ENCODE results near the gene ZBTB24.
"Not testable (repeated sequence)": the region's sequence is repeated elsewhere in the genome, so short reads cannot be mapped to it uniquely, and the experiment has no call there.

The ZBTB24 gene

DNA sequence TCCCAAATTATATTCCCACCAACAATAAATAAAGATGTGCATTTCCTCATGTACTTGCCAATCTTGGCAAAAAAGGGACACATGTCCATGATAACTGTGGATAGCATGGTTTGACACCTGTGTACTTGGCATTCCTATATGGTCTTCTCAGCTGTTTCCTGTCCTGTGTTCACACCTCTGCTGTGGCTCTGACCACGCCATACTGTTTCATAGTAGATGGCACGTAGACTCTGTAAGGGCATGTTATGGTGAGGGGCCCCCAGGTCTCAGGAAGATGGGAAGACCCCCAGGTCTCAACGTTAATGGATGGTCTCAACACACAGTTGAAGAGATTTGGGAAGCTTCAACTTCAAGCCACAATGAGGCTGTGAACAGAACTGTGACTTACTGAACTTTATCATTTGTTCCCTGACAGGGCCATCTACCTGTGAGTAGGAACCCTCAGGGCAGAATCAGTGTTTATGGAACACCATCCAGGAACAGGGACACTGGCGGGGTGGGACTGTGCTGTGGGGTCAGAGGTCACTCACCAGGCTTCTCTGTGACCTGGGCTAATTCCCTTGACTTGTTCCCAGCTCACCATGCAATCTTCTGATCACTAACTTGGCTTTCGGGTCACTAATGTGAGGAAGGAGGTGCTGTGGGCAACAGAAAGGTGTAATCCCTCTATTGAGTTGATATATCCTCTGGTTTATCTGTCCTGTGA is 11.8 kb downstream of the ZBTB24 start:
- no peak for DNase-seq (ENCODE audit: low read depth in 2 of 2)

DNA sequence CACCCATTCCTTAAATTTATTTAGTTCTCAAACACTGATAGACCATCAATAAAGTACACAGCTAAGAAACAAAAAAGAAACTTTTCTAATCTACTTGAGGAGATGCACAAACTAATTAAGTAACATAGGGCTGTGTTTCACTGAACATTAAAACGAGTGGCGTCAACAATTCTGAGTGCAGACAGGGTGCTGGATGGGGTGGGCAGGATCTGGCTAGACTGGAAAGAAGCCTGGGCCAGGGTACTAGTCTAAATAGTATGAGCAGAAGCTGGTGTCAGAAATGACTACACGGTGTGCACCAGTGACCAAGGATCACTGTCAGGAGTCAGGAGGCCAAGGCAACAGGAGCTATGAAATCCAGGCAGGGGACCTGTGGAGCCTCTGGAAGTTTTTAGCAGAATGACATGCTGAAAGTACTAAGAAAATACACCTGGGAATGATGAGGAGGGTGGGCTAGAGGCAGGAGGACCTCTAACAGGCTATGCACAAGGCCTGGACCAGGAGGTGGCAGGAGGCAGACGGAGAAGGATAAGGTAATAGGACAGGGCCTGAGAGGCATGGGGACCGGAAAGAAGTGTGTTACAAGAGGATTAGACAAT is 13.3 kb downstream of the ZBTB24 start:
- no peak for DNase-seq (ENCODE audit: low read depth in 2 of 2)

DNA sequence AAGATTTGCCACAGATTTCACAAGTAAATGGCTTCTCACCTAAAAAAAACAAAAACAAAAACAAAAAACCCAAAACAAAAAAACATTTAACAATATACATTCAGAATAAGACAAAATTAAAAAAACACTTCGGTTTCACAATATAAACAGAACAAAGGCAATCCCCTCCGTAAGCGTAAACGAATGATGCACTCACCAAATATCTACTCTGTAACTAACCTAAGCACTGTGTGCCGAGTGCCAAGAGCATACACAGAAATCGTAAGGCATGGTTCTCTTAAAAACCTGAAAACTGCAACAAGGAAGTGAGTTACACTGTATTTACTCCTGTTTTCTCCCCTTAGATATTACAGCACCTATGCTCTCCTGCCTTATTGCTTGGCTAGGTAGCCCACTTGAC is 15.3 kb downstream of the ZBTB24 start:
- DNase-seq (ENCODE audit: low read depth in 2 of 2), result no peak

DNA sequence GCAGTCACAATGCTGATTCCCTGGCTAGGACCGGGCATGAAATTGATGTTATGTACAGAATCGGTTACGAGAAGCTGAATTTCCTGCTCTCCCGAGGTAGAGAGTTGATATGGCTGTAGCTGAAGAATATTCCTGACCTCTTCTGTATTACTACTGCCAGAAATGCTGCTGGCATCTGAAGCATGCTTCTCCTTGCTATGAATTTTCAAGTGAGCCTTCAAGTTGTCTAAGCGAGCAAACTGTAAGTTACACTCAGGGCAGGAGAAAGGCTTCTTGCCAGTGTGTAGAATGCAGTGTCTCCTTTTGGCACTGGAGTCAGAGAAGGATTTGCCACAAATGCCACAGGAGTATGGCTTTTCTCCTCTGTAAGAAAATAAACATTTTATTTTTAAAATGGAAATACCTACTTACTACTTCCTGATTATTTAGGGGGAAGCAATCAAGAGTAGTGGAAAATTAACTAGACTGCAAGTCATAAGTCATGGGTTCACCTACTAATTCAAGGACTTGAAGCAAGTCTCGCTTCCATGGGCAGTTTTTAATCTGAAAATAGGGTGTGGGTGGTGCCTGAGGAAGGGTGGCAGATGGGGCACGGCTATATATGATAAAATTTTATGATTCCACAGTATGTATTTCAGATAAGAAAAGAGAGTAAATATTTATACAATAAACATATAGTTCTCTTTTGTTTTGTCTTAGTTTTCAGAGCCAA is 16.7 kb downstream of the ZBTB24 start:
- no peak for DNase-seq (ENCODE audit: low read depth in 2 of 2)

DNA sequence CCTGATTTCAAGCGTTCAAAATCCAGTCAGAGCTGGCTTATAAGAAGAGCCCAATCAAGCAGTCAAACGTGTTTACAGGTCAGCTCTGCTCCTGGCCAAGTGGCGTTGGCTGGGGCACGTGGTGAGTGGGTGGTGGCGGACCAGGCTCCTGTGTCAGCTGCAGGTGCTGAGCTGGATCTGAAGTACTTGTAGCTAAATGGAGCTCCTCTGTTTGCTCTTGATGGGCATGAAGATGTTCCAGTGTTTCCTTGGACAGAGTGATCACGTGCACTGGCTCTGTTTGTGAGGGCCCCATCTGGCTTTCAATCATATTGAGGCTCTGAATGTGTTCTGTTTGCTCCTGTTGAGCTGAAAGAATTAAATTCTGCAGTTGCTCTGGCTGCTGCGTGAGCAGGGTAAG is 17.2 kb downstream of the ZBTB24 start:
- DNase-seq (ENCODE audit: low read depth in 2 of 2), result no peak

DNA sequence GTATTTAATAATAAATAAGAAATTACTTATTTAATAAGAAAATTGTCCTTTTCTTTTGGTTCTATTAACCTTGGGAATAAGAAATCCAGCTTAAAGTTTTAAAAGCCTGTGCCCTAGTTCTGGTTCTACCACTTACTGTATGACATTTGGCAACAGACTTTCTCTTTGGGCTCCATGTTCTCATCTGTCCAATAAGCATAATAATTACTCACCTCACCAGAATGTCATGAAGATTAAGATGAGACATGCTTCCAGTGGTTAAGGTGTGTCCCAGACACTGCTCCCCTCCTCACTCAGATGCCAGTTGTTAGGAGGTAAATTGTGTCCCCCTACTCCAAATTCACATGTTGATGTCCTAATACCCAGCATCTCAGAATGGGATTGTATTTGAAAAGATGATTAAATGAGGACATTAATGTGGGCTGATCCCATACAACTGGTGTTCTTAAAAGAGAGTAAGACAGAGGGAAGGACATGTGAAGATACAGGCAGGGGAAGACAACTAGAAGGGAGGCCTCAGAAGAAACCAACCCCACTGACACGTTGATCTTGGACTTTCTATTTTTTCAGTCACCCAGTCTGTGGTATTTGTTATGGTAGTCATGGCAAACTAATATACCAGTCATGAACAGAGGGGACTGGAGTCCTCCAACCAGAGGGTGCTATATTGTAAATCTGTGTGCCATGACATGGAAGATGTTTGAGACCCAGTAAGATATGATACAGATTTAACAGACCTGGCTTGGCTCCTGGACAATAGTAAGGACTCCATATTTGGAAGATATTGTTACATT is 21.1 kb downstream of the ZBTB24 start:
- DNase-seq (ENCODE audit: low read depth in 2 of 2), result no peak

DNA sequence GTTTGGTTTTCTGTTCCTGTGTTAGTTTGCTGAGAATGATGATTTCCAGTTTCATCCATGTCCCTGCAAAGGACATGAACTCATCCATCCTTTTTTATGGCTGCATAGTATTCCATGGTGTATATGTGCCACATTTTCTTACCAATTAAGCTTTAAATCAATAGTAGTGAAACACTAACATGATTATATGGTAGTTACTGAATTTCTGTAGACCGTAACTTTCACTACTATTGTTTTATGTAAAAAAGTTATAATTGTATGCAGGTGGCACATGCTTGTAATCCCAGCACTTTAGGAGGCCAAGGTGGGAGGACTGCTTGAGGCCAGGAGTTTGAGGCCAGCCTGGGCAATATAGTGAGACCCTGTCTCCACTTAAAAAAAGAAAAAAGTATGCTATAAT is 21.8 kb downstream of the ZBTB24 start:
- not testable (repeated sequence) for DNase-seq (ENCODE audit: low read depth in 2 of 2)

DNA sequence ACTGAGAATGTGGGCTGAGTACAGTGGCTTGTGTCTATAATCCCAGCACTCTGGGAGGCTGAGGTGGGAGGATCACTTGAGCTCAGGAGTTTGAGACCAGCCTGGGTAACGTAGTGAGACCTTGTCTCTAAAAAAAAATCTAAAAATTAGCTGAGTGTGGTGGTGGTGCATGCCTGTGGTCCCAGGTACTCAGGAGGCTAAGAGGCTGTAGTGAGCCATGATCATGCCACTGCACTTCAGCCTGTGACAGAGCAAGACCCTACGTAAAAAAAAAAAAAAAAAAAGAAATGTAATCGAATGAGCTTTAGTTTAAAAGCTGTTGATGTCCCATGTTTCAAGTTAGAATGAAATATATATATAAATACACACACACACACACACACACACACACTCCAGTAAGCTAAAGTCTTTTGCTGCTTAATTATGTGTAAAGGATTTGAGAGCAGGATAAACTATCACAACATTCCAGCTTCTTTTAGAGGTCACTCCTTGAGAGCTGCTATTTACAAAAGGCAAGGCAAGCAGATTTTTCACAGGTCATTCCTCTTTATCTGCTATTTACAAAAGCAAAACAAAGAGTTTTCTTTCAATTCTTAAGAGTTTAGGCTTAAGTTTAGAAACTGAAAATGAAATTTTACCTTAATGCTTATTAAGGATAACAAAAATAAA is 22.7 kb downstream of the ZBTB24 start:
- no peak for DNase-seq (ENCODE audit: low read depth in 2 of 2)

DNA sequence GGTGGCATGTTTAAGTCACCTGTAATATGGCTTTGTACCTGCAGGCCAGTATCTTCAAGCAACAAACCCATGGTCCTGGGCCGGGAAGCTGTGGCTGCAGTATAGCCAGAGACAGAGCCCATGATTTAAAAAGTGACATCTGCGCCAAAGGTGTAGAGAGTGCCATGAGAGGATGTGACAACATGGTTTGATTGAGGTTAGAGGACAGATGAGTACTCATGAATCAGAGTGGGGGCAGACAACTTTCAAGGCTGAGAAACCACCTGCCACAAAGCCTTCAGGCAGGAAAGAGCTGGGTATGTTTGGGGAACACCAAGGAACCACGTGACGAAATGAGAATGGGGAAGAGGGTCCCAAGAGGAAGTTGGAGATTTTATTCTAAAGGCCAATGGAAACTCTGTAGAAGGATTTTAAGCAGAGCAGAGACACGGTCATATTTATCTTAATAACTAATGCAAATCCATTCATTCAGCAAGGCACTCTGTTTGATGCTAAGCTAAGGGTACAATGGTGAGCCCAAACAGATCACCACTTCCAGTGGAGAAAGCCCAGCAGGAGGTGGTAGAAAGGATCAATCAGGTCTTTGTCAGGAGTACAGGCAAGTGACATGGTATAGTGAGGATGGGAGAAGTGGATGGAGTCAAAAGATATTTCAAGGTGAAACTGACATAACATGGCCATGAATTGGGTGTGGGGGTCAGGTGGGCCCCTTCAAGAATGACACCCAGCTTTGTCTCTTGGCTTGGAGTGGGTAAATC is 24.1 kb downstream of the ZBTB24 start:
- DNase-seq (ENCODE audit: low read depth in 2 of 2), result no peak

DNA sequence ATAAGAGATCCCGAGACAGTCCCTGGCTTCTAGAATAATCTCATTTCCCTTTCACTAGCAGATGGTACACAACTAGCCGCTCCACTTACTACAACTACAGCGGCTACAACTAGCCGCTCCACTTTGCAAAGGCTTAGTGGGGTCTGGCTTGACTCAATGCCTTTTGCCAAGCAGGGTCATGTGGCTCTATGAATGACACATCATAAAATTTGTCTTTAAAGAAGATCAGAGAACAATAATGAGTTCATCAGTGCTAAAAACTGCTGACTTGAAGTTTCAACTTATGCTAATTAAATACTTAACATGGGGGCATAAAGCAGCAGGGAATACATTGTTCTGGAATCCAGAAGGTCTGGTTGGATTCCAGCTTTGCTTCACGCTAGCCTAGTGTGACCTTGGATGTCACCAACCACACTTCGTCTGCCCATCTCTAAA is 25.4 kb downstream of the ZBTB24 start:
- DNase-seq (ENCODE audit: low read depth in 2 of 2), result no peak

DNA sequence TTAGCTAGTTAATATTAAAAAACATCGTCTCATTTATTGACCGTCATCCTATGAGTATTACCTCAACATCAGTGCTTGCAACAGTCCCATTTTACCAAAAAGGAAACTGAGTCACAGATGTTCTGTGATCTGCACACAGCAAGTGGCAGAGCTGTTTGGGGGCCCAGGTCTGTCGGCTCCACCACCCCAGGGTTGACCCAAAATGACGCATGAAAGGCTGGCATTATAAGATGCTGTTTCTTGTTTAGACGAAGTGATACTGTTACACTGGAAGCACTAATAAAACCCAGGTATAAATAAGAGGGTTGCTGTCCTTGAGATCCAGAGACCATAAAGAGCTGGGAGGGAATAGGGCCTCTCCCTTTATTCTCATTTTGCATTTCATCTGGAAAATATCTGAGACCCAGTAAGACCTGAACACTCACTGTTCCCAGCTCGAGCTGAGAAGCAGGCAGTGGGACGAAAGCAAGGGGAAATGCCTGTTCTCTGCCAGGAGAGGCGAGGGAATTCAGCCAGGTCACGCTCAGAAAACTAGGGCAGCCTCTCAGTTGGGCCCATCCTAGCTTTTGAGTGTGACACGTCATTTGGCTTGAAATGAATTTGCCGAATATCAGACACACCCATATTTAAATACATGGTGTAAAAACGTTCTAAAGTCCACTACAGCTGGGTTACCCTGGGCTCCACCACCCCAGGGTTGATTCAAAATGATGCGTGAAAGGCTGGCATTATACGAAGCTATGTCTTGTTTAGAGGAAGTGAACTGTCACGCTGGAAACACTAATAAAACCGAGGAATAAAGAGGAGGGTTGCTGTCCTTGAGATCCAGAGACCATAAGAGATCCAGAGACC is 26.1 kb downstream of the ZBTB24 start:
- DNase-seq (ENCODE audit: low read depth in 2 of 2), result no peak

DNA sequence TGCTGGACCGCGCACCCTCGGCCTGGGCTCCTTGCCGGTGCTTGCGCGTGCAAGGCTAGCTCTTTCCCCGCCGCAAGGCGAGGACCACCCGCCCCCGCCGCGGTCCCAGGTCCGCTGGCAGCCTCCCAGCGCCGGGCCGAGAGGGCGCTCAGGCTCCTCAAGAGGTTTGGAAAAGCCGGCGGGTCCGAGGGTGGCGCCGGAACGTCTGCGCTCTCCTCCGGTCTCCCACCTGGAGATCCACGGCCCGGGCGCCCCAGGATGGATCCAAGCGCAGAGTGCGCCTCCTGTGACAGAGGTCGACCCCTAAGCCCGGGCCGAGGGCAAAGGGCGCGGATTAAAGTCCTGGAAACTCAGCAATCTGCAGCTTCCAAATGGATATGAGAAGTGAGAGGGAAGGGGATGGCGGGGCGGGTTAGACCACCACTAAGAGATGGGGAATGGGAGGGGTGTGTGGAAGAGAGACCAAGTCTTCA is 26.9 kb downstream of the ZBTB24 start:
- DNase-seq (ENCODE audit: low read depth in 2 of 2), result no peak

DNA sequence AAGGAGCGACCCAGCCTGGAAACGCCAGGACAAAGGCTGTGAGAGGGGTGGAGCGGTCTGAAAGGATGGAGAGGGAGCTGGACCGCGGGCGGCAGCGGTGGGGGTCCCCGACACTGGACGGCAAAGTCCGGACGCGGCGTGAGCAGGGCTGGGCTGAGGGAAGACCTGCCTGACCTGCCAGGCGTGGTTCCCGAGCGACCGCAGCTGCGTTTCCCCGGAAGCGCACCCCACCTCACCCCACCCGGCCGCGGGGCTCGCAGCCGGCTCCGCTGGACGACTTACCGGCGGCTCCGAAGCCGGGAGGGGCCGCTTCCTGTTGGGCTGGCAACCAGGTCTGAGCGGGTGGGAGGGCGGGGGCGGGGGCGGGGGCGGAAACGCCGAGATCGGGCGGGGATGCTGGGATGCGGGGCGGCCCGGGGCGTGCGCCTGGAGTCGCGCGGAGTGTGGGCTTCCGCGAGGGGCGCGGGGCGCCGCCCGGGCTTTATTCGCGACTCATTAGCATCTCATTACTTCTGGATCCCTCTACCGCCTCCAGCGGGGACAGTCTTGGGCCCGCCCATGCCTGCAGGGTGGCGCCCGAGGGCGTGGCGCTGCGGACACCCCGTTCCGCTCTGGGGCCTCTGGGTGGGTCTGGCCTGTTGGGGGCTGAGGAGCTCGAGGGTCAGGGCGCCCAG is 27.4 kb downstream of the ZBTB24 start, which contains the start of gene MICAL1:
Gene MICAL1, minus strand, starts transcription at position 336 of the 674 bp plus-strand sequence. CDS start 1,576 bp downstream, outside the sequence.
- DNase-seq (ENCODE audit: low read depth in 2 of 2), result peak in 1 of 2 donors; percentile 41

DNA sequence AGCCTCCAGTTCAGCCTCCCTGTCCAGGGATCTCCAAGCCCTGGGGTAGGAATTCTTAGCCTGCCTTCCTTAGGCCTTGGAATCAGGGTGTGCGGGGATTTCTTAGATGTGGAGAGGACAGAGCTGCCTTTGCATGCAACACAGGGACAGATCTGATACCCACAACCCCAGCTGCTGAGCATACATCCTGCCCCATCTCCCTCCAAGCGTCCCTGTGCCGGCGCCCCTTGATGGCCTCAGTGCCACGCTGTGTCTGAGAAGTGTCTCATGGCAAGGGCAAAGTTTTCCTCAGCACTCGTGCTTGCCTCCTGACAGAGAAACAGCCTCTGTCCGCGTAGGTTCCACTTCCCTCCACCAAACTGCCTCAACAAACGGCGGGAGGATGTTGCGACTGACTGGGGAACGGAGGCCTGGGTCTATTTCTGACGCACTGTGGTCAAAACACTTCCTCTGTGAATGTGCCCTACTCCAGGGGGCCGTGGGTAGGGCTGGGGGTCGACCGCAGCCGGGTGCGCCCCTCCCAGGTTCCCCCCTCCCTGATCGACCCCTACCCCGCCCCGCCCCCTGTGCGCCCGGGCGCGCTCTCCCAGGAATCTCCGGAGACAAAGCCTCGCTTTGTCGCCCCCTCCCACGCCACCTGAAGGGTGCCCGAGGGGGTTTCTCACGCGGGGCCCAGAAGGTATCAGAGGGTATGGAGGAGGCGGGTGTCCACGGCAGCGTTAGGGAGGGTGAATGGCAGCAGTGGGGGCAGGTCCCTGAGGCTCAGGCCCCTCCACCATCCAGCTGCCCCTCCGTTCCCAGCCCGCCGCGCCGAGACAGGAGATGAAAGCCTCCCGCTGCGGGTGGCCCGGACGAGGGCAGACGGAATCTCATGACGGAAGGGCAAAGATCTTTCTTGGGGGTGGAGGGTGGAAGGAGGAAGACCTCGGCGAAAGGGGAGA is 28.3 kb downstream of the ZBTB24 start:
- peak in 1 of 2 donors; percentile 38 for DNase-seq (ENCODE audit: low read depth in 2 of 2)

DNA sequence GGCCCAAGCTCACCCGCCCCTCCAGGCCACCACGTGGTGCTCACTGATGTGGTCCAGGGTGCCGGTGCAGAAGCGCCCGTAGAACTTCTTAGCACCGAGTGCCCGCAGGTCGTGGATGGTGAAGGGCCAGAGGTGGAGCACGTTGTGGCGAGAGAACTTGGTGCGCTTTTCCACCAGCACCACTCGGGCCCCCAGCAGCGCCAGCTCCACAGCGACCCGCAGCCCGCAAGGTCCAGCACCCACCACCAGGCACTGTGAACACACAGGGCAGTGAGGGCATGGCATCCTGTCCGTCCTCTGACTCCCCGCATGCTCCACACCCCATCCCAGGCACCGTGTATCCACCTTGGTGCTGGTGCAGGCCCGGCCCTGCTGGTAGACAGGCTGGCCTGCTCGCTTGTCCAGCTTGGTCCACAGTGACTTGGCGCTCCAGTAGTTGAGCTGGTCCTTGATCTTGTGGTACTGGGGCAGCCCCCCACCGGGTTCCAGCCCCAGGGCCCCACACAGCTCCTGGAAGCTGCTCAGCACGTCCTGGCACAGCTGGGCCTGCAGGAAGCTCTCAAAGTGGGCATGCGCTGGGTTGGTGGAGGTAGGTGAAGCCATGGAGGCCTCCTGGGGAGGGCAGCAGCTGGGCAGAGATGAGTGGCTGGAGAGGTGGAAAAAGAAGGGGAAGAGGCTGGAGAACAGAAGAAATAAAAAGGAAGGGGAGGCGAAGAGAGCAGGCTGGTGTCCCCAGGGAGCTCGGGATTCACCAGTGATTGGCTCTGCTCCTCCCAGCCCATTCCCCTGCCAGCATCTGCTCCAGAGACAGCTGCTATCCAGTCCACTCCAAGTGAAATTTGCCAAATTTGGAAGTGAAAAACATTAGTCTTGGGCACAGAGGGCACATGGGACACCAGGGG is 29.2 kb downstream of the ZBTB24 start:
- no peak for DNase-seq (ENCODE audit: low read depth in 2 of 2)

DNA sequence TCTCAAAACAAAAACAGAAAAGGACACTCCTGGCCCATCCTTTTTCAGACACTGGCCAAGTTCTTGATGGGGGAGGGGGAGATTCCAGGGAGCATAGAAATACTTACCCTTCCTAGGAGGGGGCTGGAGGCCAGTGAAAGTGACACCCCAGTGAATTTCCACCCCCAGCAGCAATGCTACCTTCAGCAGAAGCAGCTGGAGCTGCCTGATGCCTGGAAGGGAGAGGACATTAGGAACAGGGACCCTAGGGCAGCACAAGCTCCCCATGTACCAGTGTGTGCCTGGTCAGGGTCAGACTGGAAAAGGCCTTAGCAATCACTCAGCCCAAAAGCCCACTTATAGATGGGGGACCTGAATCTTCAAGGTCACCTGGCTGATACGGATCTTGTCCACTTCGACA is 29.9 kb downstream of the ZBTB24 start:
- no peak for DNase-seq (ENCODE audit: low read depth in 2 of 2)

DNA sequence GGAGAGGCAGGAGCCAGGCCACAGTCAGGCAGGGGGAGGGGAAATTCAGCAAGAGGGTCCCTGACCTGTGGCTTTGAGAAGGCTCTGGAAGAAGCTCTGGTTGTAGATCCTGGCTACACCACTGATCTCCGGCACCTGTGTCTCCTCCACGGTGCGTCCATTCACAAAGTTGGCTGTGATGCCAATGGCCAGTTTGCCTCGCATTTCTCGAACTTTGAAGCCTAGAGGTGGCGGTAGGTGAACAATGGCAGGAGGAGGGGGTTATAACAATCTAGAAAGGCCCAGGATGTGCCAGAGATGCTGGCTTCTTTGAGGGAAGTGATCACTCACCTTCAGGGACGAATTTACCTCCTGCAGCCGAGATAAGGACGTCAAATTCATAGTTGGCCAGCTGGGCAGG is 30.8 kb downstream of the ZBTB24 start:
- no peak for DNase-seq (ENCODE audit: low read depth in 2 of 2)
